ENCODE data around the gene RHOF. TPM values are rescaled to one million over a fixed set of nuclear protein-coding genes. Genes with fewer than 3 reads are reported as not detected.

Gene RHOF
- total RNA-seq, 1 donor from 2014 or later = 194 TPM

GRCh38 chr12:121753844-121754264, 39.6 kb downstream of the RHOF start:
- TF ChIP-seq CTCF (IDR thresholded peaks at IDR 0.05; ENCODE audit: insufficient read depth, low read length, poor library complexity, severe bottlenecking) = no peak
- no peak overlapping the region for H3K4me3 ChIP-seq (ENCODE audit: low read depth, low read length)
- H3K27me3 ChIP-seq (ENCODE audit: control insufficient read depth, insufficient read depth, low read length) = no peaks in the 10 kb centered on the region
- no peak for DNase-seq (ENCODE audit: low read depth)
- peaks cover 1% of the 10 kb centered on the region for H3K36me3 ChIP-seq (ENCODE audit: control insufficient read depth, insufficient read depth, low read length)

DNA sequence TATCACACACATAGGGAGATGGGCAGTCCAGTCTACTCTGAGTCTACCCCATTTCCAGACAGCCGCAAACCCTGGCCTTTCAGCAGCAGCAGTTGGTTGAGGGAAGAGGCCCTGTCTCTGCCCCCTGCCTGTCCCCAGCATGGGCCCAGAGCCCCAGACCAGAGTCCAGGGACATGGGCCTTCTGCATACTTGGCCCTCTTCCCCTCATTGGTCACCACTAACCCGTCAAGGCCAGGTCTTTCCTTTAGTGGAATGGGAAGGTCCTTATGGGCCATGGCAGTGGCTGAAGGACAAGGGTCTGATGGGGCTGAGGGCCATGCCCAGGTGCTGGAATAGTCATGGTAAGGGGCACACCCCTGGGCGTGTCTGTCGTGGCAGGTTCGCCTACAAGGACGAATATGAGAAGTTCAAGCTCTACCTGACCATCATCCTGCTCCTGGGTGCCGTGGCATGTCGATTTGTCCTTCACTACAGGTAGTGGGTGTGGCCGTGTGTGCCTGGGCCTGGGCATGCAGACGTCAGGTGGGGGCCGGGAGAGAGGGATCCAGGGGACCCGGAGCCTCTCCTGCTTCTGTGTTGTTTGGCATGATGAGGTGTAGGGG, 41.6 kb downstream of the RHOF start:
- peaks cover 1% of the 10 kb centered on the region for H3K36me3 ChIP-seq (ENCODE audit: control insufficient read depth, insufficient read depth, low read length)

DNA sequence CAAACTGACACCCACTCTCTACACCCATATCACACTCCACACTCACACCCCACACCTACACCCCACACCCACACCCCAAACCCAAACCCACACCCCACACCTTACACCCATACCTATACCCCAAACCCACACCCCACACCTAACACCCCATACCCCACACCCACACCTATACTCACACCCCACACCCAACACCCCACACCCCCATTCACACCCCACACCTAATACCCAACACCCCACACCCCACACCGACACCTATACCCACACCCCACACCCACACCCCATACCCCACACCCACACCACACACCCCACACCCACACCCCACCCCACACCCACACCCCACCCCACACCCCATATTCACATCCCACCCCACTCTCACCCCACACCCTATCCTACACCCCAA, 42.5 kb downstream of the RHOF start:
- TF ChIP-seq CTCF (IDR thresholded peaks at IDR 0.05; ENCODE audit: insufficient read depth, low read length, poor library complexity, severe bottlenecking) = no peak
- Histone ChIP-seq H3K36me3 (ENCODE audit: control insufficient read depth, insufficient read depth, low read length) (peaks cover 1% of the 10 kb centered on the region), H3K27me3 (ENCODE audit: control insufficient read depth, insufficient read depth, low read length) (no peaks in the 10 kb centered on the region), H3K4me3 (ENCODE audit: low read depth, low read length) (no peak overlapping the region)
- no peak for DNase-seq (ENCODE audit: low read depth)

More for the DNA sequence above, 41.6 kb downstream of the RHOF start:
- no peak overlapping the region for H3K4me3 ChIP-seq (ENCODE audit: low read depth, low read length)
- H3K27me3 ChIP-seq (ENCODE audit: control insufficient read depth, insufficient read depth, low read length) = no peaks in the 10 kb centered on the region
- no peak for TF ChIP-seq CTCF (IDR thresholded peaks at IDR 0.05; ENCODE audit: insufficient read depth, low read length, poor library complexity, severe bottlenecking)
- no peak for DNase-seq (ENCODE audit: low read depth)

DNA sequence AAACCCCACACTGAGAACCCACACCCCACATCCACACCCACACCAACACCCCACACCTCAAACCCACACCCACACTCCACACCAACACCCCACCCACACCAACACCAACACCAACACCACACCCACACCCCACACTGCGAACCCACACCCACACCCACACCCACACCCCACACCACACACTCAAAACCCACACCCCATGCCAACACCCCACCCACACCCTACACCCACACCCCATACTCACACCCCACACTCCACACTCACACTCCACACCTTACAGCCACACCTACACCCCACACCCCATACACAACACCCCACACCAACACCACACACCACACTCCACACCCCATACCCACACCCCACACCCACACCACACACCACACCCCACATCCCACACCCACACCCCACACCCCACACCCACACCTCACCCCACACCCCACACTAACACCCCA, 43.0 kb downstream of the RHOF start:
- peaks cover 1% of the 10 kb centered on the region for H3K36me3 ChIP-seq (ENCODE audit: control insufficient read depth, insufficient read depth, low read length)
- no peaks in the 10 kb centered on the region for H3K27me3 ChIP-seq (ENCODE audit: control insufficient read depth, insufficient read depth, low read length)
- no peak for DNase-seq (ENCODE audit: low read depth)
- no peak overlapping the region for H3K4me3 ChIP-seq (ENCODE audit: low read depth, low read length)
- no peak for TF ChIP-seq CTCF (IDR thresholded peaks at IDR 0.05; ENCODE audit: insufficient read depth, low read length, poor library complexity, severe bottlenecking)

DNA sequence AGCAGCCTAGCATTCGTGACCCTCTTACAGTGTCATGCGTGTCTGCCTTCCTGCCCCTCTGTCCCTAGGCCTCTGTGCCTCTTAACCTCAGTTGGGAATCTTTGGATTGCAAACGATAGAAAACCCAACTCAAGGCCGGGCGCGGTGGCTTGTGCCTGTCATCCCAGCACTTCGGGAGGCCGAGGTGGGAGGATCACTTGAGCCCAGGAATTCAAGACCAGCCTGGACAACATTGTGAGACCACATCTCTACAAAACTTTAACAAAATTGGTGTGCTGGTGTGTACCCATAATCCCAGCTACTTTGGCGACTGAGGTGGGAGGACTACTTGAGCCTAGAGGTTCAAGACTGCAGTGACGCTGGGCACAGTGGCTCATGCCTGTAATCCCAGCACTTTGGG, 44.2 kb downstream of the RHOF start:
- H3K36me3 ChIP-seq (ENCODE audit: control insufficient read depth, insufficient read depth, low read length) = peaks cover 1% of the 10 kb centered on the region
- H3K4me3 ChIP-seq (ENCODE audit: low read depth, low read length) = no peak overlapping the region
- TF ChIP-seq CTCF (IDR thresholded peaks at IDR 0.05; ENCODE audit: insufficient read depth, low read length, poor library complexity, severe bottlenecking) = no peak

More for the DNA sequence above, 44.2 kb downstream of the RHOF start:
- H3K27me3 ChIP-seq (ENCODE audit: control insufficient read depth, insufficient read depth, low read length) = no peaks in the 10 kb centered on the region
- no peak for DNase-seq (ENCODE audit: low read depth)
